Cortex of kidney (tissue), 1 donor: ENCODE data around the gene ASAH2.
"Not testable (repeated sequence)": the region's sequence is repeated elsewhere in the genome, so short reads cannot be mapped to it uniquely, and the experiment has no call there.

Experiments
- DNase-seq: peaks from one replicate; lab custom pipeline; 2025; lab: John Stamatoyannopoulos, UW

Gene ASAH2

GRCh38 chr10:50254479-50254878 is 3.2 kb upstream of the ASAH2 start:
- DNase-seq: no peak

- no peak for DNase-seq
Observed at GRCh38 chr10:50250096-50250854, 1.0 kb downstream of the ASAH2 start.

GRCh38 chr10:50248598-50248997 is 2.7 kb downstream of the ASAH2 start:
- no peak for DNase-seq

GRCh38 chr10:50248062-50248461 is 3.3 kb downstream of the ASAH2 start:
- DNase-seq: no peak

- DNase-seq: no peak
Observed at GRCh38 chr10:50244201-50244600, 7.1 kb downstream of the ASAH2 start.

GRCh38 chr10:50242777-50243176 is 8.5 kb downstream of the ASAH2 start:
- DNase-seq: no peak

- not testable (repeated sequence) for DNase-seq
Observed at GRCh38 chr10:50241478-50241877, 9.8 kb downstream of the ASAH2 start.

GRCh38 chr10:50234486-50234885 is 16.8 kb downstream of the ASAH2 start:
- DNase-seq: no peak

- DNase-seq: no peak
Observed at GRCh38 chr10:50232261-50232639, 19.1 kb downstream of the ASAH2 start.

- no peak for DNase-seq
Observed at GRCh38 chr10:50231515-50232260, 19.6 kb downstream of the ASAH2 start.

- no peak for DNase-seq
Observed at GRCh38 chr10:50229460-50229859, 21.9 kb downstream of the ASAH2 start.

- no peak for DNase-seq
Observed at GRCh38 chr10:50228672-50229071, 22.6 kb downstream of the ASAH2 start.

GRCh38 chr10:50226610-50227009 is 24.7 kb downstream of the ASAH2 start:
- DNase-seq: no peak

GRCh38 chr10:50224330-50224952 is 26.9 kb downstream of the ASAH2 start:
- no peak for DNase-seq

- DNase-seq: no peak
Observed at GRCh38 chr10:50222199-50222598, 29.1 kb downstream of the ASAH2 start.

- DNase-seq: no peak
Observed at GRCh38 chr10:50221470-50221869, 29.8 kb downstream of the ASAH2 start.

- no peak for DNase-seq
Observed at GRCh38 chr10:50219646-50220045, 31.7 kb downstream of the ASAH2 start.

GRCh38 chr10:50219200-50219599 is 32.1 kb downstream of the ASAH2 start:
- no peak for DNase-seq

GRCh38 chr10:50216894-50217293 is 34.4 kb downstream of the ASAH2 start:
- no peak for DNase-seq

GRCh38 chr10:50216418-50216817 is 34.9 kb downstream of the ASAH2 start:
- no peak for DNase-seq

- no peak for DNase-seq
Observed at GRCh38 chr10:50211670-50212069, 39.6 kb downstream of the ASAH2 start.

- no peak for DNase-seq
Observed at GRCh38 chr10:50210876-50211275, 40.4 kb downstream of the ASAH2 start.
